ENCODE results near the gene KRTAP22-2. TPM values are rescaled to one million over a fixed set of nuclear protein-coding genes. Genes with fewer than 3 reads are reported as not detected.

KRTAP22-2 gene
- total and polyA plus RNA-seq, 2 of the 4 experiments (the other 2 are of a cell fraction), result not detected

DNA sequence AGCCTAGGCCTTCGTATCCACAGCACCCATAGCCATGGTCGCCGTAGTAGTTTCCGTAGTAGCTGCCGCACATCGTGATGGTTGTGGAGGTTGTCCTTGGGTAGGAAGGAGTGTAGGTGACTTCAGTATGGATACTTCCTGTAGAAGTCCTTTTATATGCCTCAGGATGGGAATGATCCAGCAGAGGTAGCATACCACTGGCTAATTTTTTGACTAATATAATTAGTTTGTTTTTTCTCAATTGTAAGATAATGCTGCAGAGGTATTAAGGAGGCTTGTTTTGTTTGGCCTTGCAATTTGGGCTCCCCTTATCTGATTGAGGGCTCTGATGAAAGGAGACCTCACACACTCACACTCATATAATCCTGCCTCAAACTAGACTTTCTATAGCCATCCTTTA is 8.6 kb upstream of the KRTAP22-2 start, which contains the start of gene KRTAP6-2:
Gene KRTAP6-2, minus strand, starts transcription at position 101 of the 400 bp plus-strand sequence. Its CDS starts 28 bp downstream, at position 73.
- intact Hi-C loops (cut with micrococcal nuclease) (no loop called here), dilution Hi-C loops (cut with HindIII; ENCODE audit: low sequenced_read_pairs, unreplicated experiment) (no loop called here), in situ Hi-C loops (cut with MboI; ENCODE audit: low sequenced_read_pairs) (no loop called here)
- Histone ChIP-seq H3K18ac (ENCODE audit: low read depth, low read length) (no peak within 1 kb of the TSS), H3K4ac (ENCODE audit: low read depth, low read length) (no peak within 1 kb of the TSS), H3K23ac (ENCODE audit: low read depth, low read length) (no peak within 1 kb of the TSS), H3K9me3 (ENCODE audit: control insufficient read depth, insufficient read depth, low read length) (peaks cover 9% of the 10 kb centered on the region), H3K14ac (replicated peaks; ENCODE audit: low read depth, low read length) (no peak within 1 kb of the TSS), H3K27me3 (ENCODE audit: control insufficient read depth, insufficient read depth, low read length) (no peaks in the 10 kb centered on the region), H3K27ac (ENCODE audit: insufficient read depth, low read length) (no peak within 1 kb of the TSS), H3K9me1 (ENCODE audit: insufficient read depth, low read length) (no peaks in the 10 kb centered on the region), H2AK5ac (ENCODE audit: low read depth, low read length) (no peak within 1 kb of the TSS), H3K4me3 (ENCODE audit: insufficient read depth, low read depth, low read length) (no peak within 1 kb of the TSS), H3K9ac (ENCODE audit: low read depth, low read length) (no peak within 1 kb of the TSS), H4K5ac (ENCODE audit: low read depth, low read length) (no peak within 1 kb of the TSS), H4K8ac (ENCODE audit: low read depth in 2 of 2, low read length in 2 of 2) (no peak within 1 kb of the TSS), H3K36me3 (ENCODE audit: control insufficient read depth, insufficient read depth, low read length) (no peaks in the 10 kb centered on the region), H3K79me1 (ENCODE audit: low read depth in 1 of 2, low read length in 2 of 2) (no peaks in the 10 kb centered on the region), H2BK20ac (ENCODE audit: low read depth, low read length) (no peak within 1 kb of the TSS), H4K20me1 (ENCODE audit: insufficient read depth, low read length) (no peaks in the 10 kb centered on the region), H3K4me1 (ENCODE audit: control insufficient read depth, insufficient read depth, low read length) (no peaks in the 10 kb centered on the region), H2BK5ac (ENCODE audit: low read depth, low read length, poor library complexity, severe bottlenecking) (no peak within 1 kb of the TSS), H2BK15ac (ENCODE audit: low read depth, low read length) (no peak within 1 kb of the TSS), H2AK9ac (replicated peaks; ENCODE audit: low read depth, low read length, poor library complexity) (no peak within 1 kb of the TSS), H3K4me2 (ENCODE audit: low read depth, low read length) (no peak within 1 kb of the TSS), H2AFZ (replicated peaks; ENCODE audit: low read length, poor library complexity) (no peak within 1 kb of the TSS), H4K91ac (ENCODE audit: insufficient read depth, low read depth, low read length) (no peak within 1 kb of the TSS), H2BK120ac (ENCODE audit: low read depth, low read length) (no peak within 1 kb of the TSS), H3K56ac (ENCODE audit: extremely low read depth, insufficient read depth, low read length) (no peak within 1 kb of the TSS)
- CTCF ChIA-PET, result no interaction called here
- 80% methylated on average over 1 of the region's 6 CpGs; no CpG with 5 or more reads in 1 of the 2 experiments for WGBS, 2 experiments (ENCODE audit: extremely low coverage in 2 of 2, insufficient read length in 1 of 2)
- ATAC-seq (ENCODE audit: low read depth), result no peak
- DNase-seq, result no peak
- TF ChIP-seq RCOR1 (IDR thresholded peaks at IDR 0.05; ENCODE audit: insufficient replicate concordance, low read length), result no peak
- no peak for TF ChIP-seq MXI1 (IDR thresholded peaks at IDR 0.05; ENCODE audit: borderline replicate concordance, low read depth, low read length)
- BruUV-seq (replicated peaks), result no TSS peak
- POLR2A ChIA-PET (ENCODE audit: unreplicated experiment), result no interaction called here
